T follicular helper cell (primary cell): ENCODE measurements around the gene CLCA2.

Experiments
- DNase-seq: peaks from one replicate; pipeline ENCODE4 v3.0.0-alpha.2; 2020; ENCODE audit warnings: low read depth

Gene CLCA2

GRCh38 chr1:86430376-86430775, 6.4 kb downstream of the CLCA2 start:
- no peak for DNase-seq

- no peak for DNase-seq
Observed at GRCh38 chr1:86434059-86434458, 10.1 kb downstream of the CLCA2 start.

- no peak for DNase-seq
Observed at GRCh38 chr1:86435327-86435726, 11.4 kb downstream of the CLCA2 start.

GRCh38 chr1:86436041-86436440, 12.1 kb downstream of the CLCA2 start:
- no peak for DNase-seq

GRCh38 chr1:86441581-86441980, 17.6 kb downstream of the CLCA2 start:
- DNase-seq: peak; percentile 18

GRCh38 chr1:86441997-86442396, 18.0 kb downstream of the CLCA2 start:
- DNase-seq: no peak

GRCh38 chr1:86445919-86446318, 21.9 kb downstream of the CLCA2 start:
- DNase-seq: no peak

GRCh38 chr1:86447198-86447790, 23.3 kb downstream of the CLCA2 start:
- no peak for DNase-seq

GRCh38 chr1:86448670-86449069, 24.7 kb downstream of the CLCA2 start:
- no peak for DNase-seq

- DNase-seq: no peak
Observed at GRCh38 chr1:86449103-86449502, 25.1 kb downstream of the CLCA2 start.

GRCh38 chr1:86450847-86451246, 26.9 kb downstream of the CLCA2 start:
- no peak for DNase-seq

GRCh38 chr1:86453664-86454063, 29.7 kb downstream of the CLCA2 start:
- DNase-seq: no peak

- DNase-seq: no peak
Observed at GRCh38 chr1:86455073-86455472, 31.1 kb downstream of the CLCA2 start.

GRCh38 chr1:86460998-86461397, 37.0 kb downstream of the CLCA2 start:
- DNase-seq: no peak

GRCh38 chr1:86461482-86461881, 37.5 kb downstream of the CLCA2 start:
- DNase-seq: no peak

GRCh38 chr1:86464819-86465218, 40.8 kb downstream of the CLCA2 start:
- DNase-seq: no peak

- no peak for DNase-seq
Observed at GRCh38 chr1:86466109-86466844, 42.3 kb downstream of the CLCA2 start.

- DNase-seq: no peak
Observed at GRCh38 chr1:86466986-86467385, 43.0 kb downstream of the CLCA2 start.

GRCh38 chr1:86468501-86468977, 44.6 kb downstream of the CLCA2 start, which contains the start of gene CLCA1:
CLCA1 (plus strand) TSS chr1:86468927; CDS start chr1:86468972, 45 bp downstream.
- DNase-seq: no peak

GRCh38 chr1:86470859-86471258, 46.9 kb downstream of the CLCA2 start:
- DNase-seq: no peak

GRCh38 chr1:86471291-86471690, 47.3 kb downstream of the CLCA2 start:
- DNase-seq: no peak

GRCh38 chr1:86472152-86472551, 48.2 kb downstream of the CLCA2 start:
- no peak for DNase-seq

GRCh38 chr1:86472767-86473166, 48.8 kb downstream of the CLCA2 start:
- no peak for DNase-seq

GRCh38 chr1:86477256-86477655, 53.3 kb downstream of the CLCA2 start:
- DNase-seq: no peak
